Neural cell (in vitro differentiated cells): ENCODE data around the gene FOXP3.

Experiments
- POLR2AphosphoS5 ChIP-seq: IDR thresholded peaks from 2 replicates; pipeline ENCODE4 v1.6.1; 2012
- TAF1 ChIP-seq: IDR thresholded peaks from 2 replicates; pipeline ENCODE4 v1.6.1; 2012; ENCODE audit warnings: low read depth
- TF ChIP-seq, protein P1 (sequence below): fragments of 450-650 bp; IDR thresholded peaks from 2 replicates; pipeline ENCODE4 v1.5.1; 2014; ENCODE audit warnings: antibody characterized with exemption, mild to moderate bottlenecking, moderate library complexity; ENCODE audit not compliant: poor library complexity, severe bottlenecking

DNA sequence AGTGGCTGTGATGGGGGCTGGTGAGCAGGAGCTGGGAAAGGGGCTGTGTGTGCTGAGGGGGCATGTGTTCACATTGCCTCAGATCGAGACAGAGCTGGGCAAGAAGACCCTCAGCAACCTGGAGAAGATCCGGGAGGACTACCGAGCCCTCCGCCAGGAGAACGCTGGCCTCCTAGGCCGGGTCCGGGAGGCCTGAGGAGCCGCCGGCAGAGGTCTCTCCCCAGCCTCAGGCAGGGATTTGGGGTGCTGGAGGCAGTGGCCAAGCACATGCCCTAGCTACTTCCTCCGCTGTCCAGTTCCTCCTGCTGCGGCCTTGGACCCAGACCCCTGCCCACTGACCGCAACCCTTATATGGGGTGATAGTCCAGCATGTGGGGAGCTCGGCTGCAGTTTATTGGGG lies 14.4 kb downstream of the FOXP3 start:
- no peak for TF ChIP-seq TAF1
- TF ChIP-seq, protein P1, sequence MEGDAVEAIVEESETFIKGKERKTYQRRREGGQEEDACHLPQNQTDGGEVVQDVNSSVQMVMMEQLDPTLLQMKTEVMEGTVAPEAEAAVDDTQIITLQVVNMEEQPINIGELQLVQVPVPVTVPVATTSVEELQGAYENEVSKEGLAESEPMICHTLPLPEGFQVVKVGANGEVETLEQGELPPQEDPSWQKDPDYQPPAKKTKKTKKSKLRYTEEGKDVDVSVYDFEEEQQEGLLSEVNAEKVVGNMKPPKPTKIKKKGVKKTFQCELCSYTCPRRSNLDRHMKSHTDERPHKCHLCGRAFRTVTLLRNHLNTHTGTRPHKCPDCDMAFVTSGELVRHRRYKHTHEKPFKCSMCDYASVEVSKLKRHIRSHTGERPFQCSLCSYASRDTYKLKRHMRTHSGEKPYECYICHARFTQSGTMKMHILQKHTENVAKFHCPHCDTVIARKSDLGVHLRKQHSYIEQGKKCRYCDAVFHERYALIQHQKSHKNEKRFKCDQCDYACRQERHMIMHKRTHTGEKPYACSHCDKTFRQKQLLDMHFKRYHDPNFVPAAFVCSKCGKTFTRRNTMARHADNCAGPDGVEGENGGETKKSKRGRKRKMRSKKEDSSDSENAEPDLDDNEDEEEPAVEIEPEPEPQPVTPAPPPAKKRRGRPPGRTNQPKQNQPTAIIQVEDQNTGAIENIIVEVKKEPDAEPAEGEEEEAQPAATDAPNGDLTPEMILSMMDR: no peak
- no peak for TF ChIP-seq POLR2AphosphoS5
